GM12878 (cell line): ENCODE data around the gene P3R3URF. TPM values are rescaled to one million over a fixed set of nuclear protein-coding genes. Genes with fewer than 3 reads are reported as not detected.

Experiments used
- ATF7 ChIP-seq: fragments of 450-650 bp; IDR thresholded peaks from 2 replicates; pipeline ENCODE4 v1.6.1; 2016; ENCODE audit warnings: low read depth, mild to moderate bottlenecking
- BCL3 ChIP-seq: IDR thresholded peaks from 2 replicates; pipeline ENCODE4 v1.6.1; 2011; ENCODE audit warnings: borderline replicate concordance, low read depth, mild to moderate bottlenecking, moderate library complexity, low read length; ENCODE audit not compliant: insufficient read depth, poor library complexity, severe bottlenecking
- CREB1 ChIP-seq: IDR thresholded peaks from 2 replicates; pipeline ENCODE4 v1.6.1; 2012; ENCODE audit warnings: low read depth, mild to moderate bottlenecking, inconsistent platforms
- EED ChIP-seq: sonication (generic); IDR thresholded peaks from 2 replicates; pipeline ENCODE4 v1.6.1; 2016; ENCODE audit warnings: antibody characterized with exemption, low read depth
- FOS ChIP-seq: IDR thresholded peaks from 3 replicates; pipeline ENCODE4 v1.6.1; 2011; ENCODE audit warnings: borderline replicate concordance; ENCODE audit not compliant: insufficient read length; ENCODE audit errors: extremely low read depth
- HCFC1 ChIP-seq: fragments of 150-350 bp; IDR thresholded peaks from 2 replicates; pipeline ENCODE4 v1.6.1; 2014; ENCODE audit warnings: low read length
- HDGF ChIP-seq: fragments of 450-650 bp; IDR thresholded peaks from 2 replicates; pipeline ENCODE4 v1.6.1; 2016; ENCODE audit warnings: antibody characterized with exemption
- IKZF1 ChIP-seq: fragments of 450-650 bp; conservative IDR thresholded peaks from 2 replicates; pipeline ENCODE4 v1.6.1; 2017; ENCODE audit warnings: antibody characterized with exemption, mild to moderate bottlenecking
- IKZF2 ChIP-seq, 2 experiments: fragments of 450-650 bp; IDR thresholded peaks; 2 replicates each; pipeline ENCODE4 v1.6.1; 2017; ENCODE audit warnings: mild to moderate bottlenecking in 2 of 2, moderate library complexity in 2 of 2
- NBN ChIP-seq: fragments of 450-650 bp; IDR thresholded peaks from 2 replicates; pipeline ENCODE4 v1.6.1; 2016
- RAD21 ChIP-seq: IDR thresholded peaks from 2 replicates; pipeline ENCODE4 v1.6.1; 2011; ENCODE audit warnings: mild to moderate bottlenecking, low read depth, low read length, moderate library complexity; ENCODE audit not compliant: insufficient read depth
- RAD51 ChIP-seq: fragments of 450-650 bp; IDR thresholded peaks from 2 replicates; pipeline ENCODE4 v1.6.1; 2016; ENCODE audit warnings: moderate library complexity, mild to moderate bottlenecking, inconsistent platforms
- SMC3 ChIP-seq: IDR thresholded peaks from 2 replicates; pipeline ENCODE4 v1.6.1; 2011; ENCODE audit warnings: low read length, improper control_type of control experiment, borderline replicate concordance
- USF2 ChIP-seq: IDR thresholded peaks from 2 replicates; pipeline ENCODE4 v1.6.1; 2011; ENCODE audit warnings: low read depth, low read length, improper control_type of control experiment, borderline replicate concordance
- YY1 ChIP-seq: IDR thresholded peaks from 2 replicates; pipeline ENCODE4 v1.6.1; 2011; ENCODE audit warnings: low read depth, mild to moderate bottlenecking, low read length
- ZNF384 ChIP-seq: IDR thresholded peaks from 2 replicates; pipeline ENCODE4 v1.6.1; 2012; ENCODE audit warnings: low read depth, mild to moderate bottlenecking, low read length, improper control_type of control experiment, borderline replicate concordance
- polyA plus RNA-seq, 11 experiments: library from polyadenylated mRNA; depleted of rRNA in 4 of 11; unstranded in 6 of 11; stranded (reverse) in 5 of 11; fragments of >200 nt; fragmentation: Nextera tagmentation in 4 of 11; fragmentation: Illumina TruSeq in 1 of 11; extraction: Ambion mirVana in 4 of 11; extraction: Trizol in 1 of 11; gene quantifications; 1 replicate in 1 of 11; 2 replicates in 10 of 11; pipeline versions ENCODE4 v1.2.1 to v1.2.3, GENCODE V29; 2011 to 2016; ENCODE audit warnings: inconsistent platforms in 2 of 11, missing spikeins in 2 of 11, low read depth in 1 of 11
- total RNA-seq, 4 experiments: library from RNA; depleted of rRNA in 3 of 4; stranded (reverse); fragments of >200 nt in 3 of 4; fragmentation: Illumina TruSeq in 1 of 4; extraction: Trizol in 1 of 4; gene quantifications; 2 replicates each; pipeline versions ENCODE4 v1.2.1 to v1.2.3, GENCODE V29; 2013 to 2021
- TF ChIP-seq, protein P1 (sequence below): fragments of 450-650 bp; IDR thresholded peaks from 2 replicates; pipeline ENCODE4 v1.6.1; 2017; ENCODE audit warnings: mild to moderate bottlenecking, moderate library complexity

The P3R3URF gene
- total and polyA plus RNA-seq, 10 of the 15 experiments (the other 5 are each of a cell fraction or from before 2014, with no cell fraction given): not detected

- TF ChIP-seq RAD21: peak; percentile 99
- peak; percentile 74 for TF ChIP-seq YY1
- no peak for TF ChIP-seq RAD51
- no peak for TF ChIP-seq FOS
- TF ChIP-seq, protein P1, sequence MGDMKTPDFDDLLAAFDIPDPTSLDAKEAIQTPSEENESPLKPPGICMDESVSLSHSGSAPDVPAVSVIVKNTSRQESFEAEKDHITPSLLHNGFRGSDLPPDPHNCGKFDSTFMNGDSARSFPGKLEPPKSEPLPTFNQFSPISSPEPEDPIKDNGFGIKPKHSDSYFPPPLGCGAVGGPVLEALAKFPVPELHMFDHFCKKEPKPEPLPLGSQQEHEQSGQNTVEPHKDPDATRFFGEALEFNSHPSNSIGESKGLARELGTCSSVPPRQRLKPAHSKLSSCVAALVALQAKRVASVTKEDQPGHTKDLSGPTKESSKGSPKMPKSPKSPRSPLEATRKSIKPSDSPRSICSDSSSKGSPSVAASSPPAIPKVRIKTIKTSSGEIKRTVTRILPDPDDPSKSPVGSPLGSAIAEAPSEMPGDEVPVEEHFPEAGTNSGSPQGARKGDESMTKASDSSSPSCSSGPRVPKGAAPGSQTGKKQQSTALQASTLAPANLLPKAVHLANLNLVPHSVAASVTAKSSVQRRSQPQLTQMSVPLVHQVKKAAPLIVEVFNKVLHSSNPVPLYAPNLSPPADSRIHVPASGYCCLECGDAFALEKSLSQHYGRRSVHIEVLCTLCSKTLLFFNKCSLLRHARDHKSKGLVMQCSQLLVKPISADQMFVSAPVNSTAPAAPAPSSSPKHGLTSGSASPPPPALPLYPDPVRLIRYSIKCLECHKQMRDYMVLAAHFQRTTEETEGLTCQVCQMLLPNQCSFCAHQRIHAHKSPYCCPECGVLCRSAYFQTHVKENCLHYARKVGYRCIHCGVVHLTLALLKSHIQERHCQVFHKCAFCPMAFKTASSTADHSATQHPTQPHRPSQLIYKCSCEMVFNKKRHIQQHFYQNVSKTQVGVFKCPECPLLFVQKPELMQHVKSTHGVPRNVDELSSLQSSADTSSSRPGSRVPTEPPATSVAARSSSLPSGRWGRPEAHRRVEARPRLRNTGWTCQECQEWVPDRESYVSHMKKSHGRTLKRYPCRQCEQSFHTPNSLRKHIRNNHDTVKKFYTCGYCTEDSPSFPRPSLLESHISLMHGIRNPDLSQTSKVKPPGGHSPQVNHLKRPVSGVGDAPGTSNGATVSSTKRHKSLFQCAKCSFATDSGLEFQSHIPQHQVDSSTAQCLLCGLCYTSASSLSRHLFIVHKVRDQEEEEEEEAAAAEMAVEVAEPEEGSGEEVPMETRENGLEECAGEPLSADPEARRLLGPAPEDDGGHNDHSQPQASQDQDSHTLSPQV: no peak
- no peak for TF ChIP-seq USF2
- TF ChIP-seq CREB1: no peak
- peak; percentile 65 for TF ChIP-seq EED
- 0 out of 2 replicates have a peak, but pooled peaks have one; percentile 72 for TF ChIP-seq HDGF
- TF ChIP-seq SMC3: peak; percentile 95
- no peak for TF ChIP-seq BCL3
- no peak for TF ChIP-seq HCFC1
- TF ChIP-seq ATF7: peak; percentile 30; the same call in 1 of the 2 replicates
- TF ChIP-seq NBN: peak; percentile 90
- peak; percentile 65 to 67 for TF ChIP-seq IKZF2 (IDR thresholded peaks at IDR 0.05)
- peak; percentile 68 for TF ChIP-seq IKZF1
- peak; percentile 64 for TF ChIP-seq ZNF384
These were observed 3.1 kb upstream of the P3R3URF start (continued) for GRCh38 chr1:46179138-46180081.
